ENCODE data around the gene OR11H6.
"Not testable (repeated sequence)": the region's sequence is repeated elsewhere in the genome, so short reads cannot be mapped to it uniquely, and the experiment has no call there.

OR11H6 gene

GRCh38 chr14:20223410-20223809 lies at the start of gene OR11H6:
Gene OR11H6 (plus strand): TSS chr14:20223710. CDS start chr14:20223710, 0 bp downstream.
- TF ChIP-seq CTCF (IDR thresholded peaks at IDR 0.05; ENCODE audit: control insufficient read depth, extremely low read depth, insufficient read depth): no peak
- no peak within 1 kb of the TSS for H3K4me3 ChIP-seq (ENCODE audit: low read depth, low read length)
- DNase-seq (ENCODE audit: low read depth): no peak

GRCh38 chr14:20174205-20174604 lies 49.3 kb upstream of the OR11H6 start:
- not testable (repeated sequence) for DNase-seq (ENCODE audit: low read depth); H3K4me3 ChIP-seq (ENCODE audit: low read depth, low read length)

GRCh38 chr14:20176330-20176729 lies 47.2 kb upstream of the OR11H6 start:
- no peak for DNase-seq (ENCODE audit: low read depth)

GRCh38 chr14:20177433-20177974 lies 46.0 kb upstream of the OR11H6 start:
- DNase-seq (ENCODE audit: low read depth): no peak
- TF ChIP-seq CTCF (IDR thresholded peaks at IDR 0.05; ENCODE audit: control insufficient read depth, extremely low read depth, insufficient read depth): no peak
- H3K4me3 ChIP-seq (ENCODE audit: low read depth, low read length): no peak overlapping the region

More at GRCh38 chr14:20176330-20176729, 47.2 kb upstream of the OR11H6 start:
- no peak for TF ChIP-seq CTCF (IDR thresholded peaks at IDR 0.05; ENCODE audit: control insufficient read depth, extremely low read depth, insufficient read depth)
- H3K4me3 ChIP-seq (ENCODE audit: low read depth, low read length): no peak overlapping the region

GRCh38 chr14:20179218-20179617 lies 44.3 kb upstream of the OR11H6 start:
- no peak overlapping the region for H3K4me3 ChIP-seq (ENCODE audit: low read depth, low read length)
- TF ChIP-seq CTCF (IDR thresholded peaks at IDR 0.05; ENCODE audit: control insufficient read depth, extremely low read depth, insufficient read depth): no peak
- DNase-seq (ENCODE audit: low read depth): no peak

- DNase-seq (ENCODE audit: low read depth): no peak
- H3K4me3 ChIP-seq (ENCODE audit: low read depth, low read length): no peak overlapping the region
These were observed 43.6 kb upstream of the OR11H6 start for GRCh38 chr14:20179880-20180279.

GRCh38 chr14:20180486-20180885 lies 43.0 kb upstream of the OR11H6 start:
- no peak for TF ChIP-seq CTCF (IDR thresholded peaks at IDR 0.05; ENCODE audit: control insufficient read depth, extremely low read depth, insufficient read depth)
- H3K4me3 ChIP-seq (ENCODE audit: low read depth, low read length): no peak overlapping the region
- peak; percentile 65 for DNase-seq (ENCODE audit: low read depth)

More at GRCh38 chr14:20179880-20180279, 43.6 kb upstream of the OR11H6 start:
- TF ChIP-seq CTCF (IDR thresholded peaks at IDR 0.05; ENCODE audit: control insufficient read depth, extremely low read depth, insufficient read depth): no peak

Data from LNCaP clone FGC (cell line).